Suprapubic skin (tissue), 4 donors: Measurements from ENCODE around the gene RGMB.

ENCODE experiments used
- CTCF ChIP-seq, 2 donors: fragments of 200-600 bp in 1 of 2; fragments of 450-650 bp in 1 of 2; sonication (generic) in 1 of 2; IDR thresholded peaks; one replicate each; pipeline ENCODE4 v1.5.1; 2016 to 2019; ENCODE audit warnings: antibody characterized with exemption in 2 of 2, mild to moderate bottlenecking in 1 of 2, moderate library complexity in 1 of 2
- EP300 ChIP-seq: sonication (generic); formaldehyde crosslinking; IDR thresholded peaks from one replicate; pipeline ENCODE4 v1.6.1; 2017; ENCODE audit warnings: antibody characterized with exemption
- POLR2A ChIP-seq, 2 donors: fragments of 450-650 bp; IDR thresholded peaks; one replicate each; pipeline ENCODE4 v1.6.1; 2017; ENCODE audit warnings: antibody characterized with exemption in 2 of 2, mild to moderate bottlenecking in 2 of 2, moderate library complexity in 2 of 2
- POLR2AphosphoS5 ChIP-seq, 3 donors: sonication (generic); formaldehyde crosslinking; IDR thresholded peaks; one replicate each; pipeline ENCODE4 v1.6.1; 2017; ENCODE audit warnings: antibody characterized with exemption in 3 of 3

GRCh38 chr5:98840946-98841345 is 67.5 kb downstream of the RGMB start:
- TF ChIP-seq POLR2AphosphoS5 (IDR thresholded peaks at IDR 0.05) (no peak), CTCF (IDR thresholded peaks at IDR 0.05) (no peak), POLR2A (IDR thresholded peaks at IDR 0.05) (no peak), EP300 (no peak)
